MG63 (cell line): ENCODE data around the gene MAFG. TPM values are rescaled to one million over a fixed set of nuclear protein-coding genes. Genes with fewer than 3 reads are reported as not detected.

Source experiments
- DNase-seq: peaks from one replicate; pipeline ENCODE4 v3.0.0-alpha.2; 2020
- H3K27me3 ChIP-seq: fragments of 250-450 bp; sonication (Bioruptor Pico); 2 replicates; pipeline ENCODE4 v1.5.1; 2020; ENCODE audit warnings: mild to moderate bottlenecking, moderate library complexity
- H3K36me3 ChIP-seq: fragments of 250-450 bp; sonication (Bioruptor Pico); 2 replicates; pipeline ENCODE4 v1.5.1; 2020; ENCODE audit warnings: mild to moderate bottlenecking, moderate library complexity
- H3K4me3 ChIP-seq: fragments of 250-450 bp; sonication (Bioruptor Pico); 2 replicates; pipeline ENCODE4 v1.5.1; 2020; ENCODE audit warnings: mild to moderate bottlenecking, moderate library complexity
- H3K9me3 ChIP-seq: fragments of 250-450 bp; sonication (Bioruptor Pico); 2 replicates; pipeline ENCODE4 v1.5.1; 2020; ENCODE audit warnings: mild to moderate bottlenecking, moderate library complexity
- total RNA-seq: library from RNA; depleted of rRNA; stranded (reverse); fragments of >200 nt; shearing (Covaris generic); gene quantifications from 2 replicates; pipeline ENCODE4 v1.2.3, GENCODE V29; 2014; ENCODE audit warnings: low replicate concordance

The MAFG gene
- total RNA-seq, 1 experiment from 2014 or later = 14.9 TPM

- H3K27me3 ChIP-seq = no peaks in the 10 kb centered on the region
- no peak for DNase-seq
- no peaks in the 10 kb centered on the region for H3K9me3 ChIP-seq
- no peak overlapping the region for H3K4me3 ChIP-seq
- peaks cover 44% of the 10 kb centered on the region for H3K36me3 ChIP-seq
These were observed 27.2 kb downstream of the MAFG start for GRCh38 chr17:81900181-81900820.

GRCh38 chr17:81899514-81900166 is 27.9 kb downstream of the MAFG start:
- no peak for DNase-seq
- Histone ChIP-seq H3K9me3 (no peaks in the 10 kb centered on the region), H3K27me3 (no peaks in the 10 kb centered on the region), H3K4me3 (no peak overlapping the region), H3K36me3 (peaks cover 47% of the 10 kb centered on the region)

- DNase-seq = no peak
- no peaks in the 10 kb centered on the region for H3K9me3 ChIP-seq
- peaks cover 50% of the 10 kb centered on the region for H3K36me3 ChIP-seq
- no peaks in the 10 kb centered on the region for H3K27me3 ChIP-seq
- no peak overlapping the region for H3K4me3 ChIP-seq
These were observed 28.6 kb downstream of the MAFG start for GRCh38 chr17:81898885-81899284.

GRCh38 chr17:81898029-81898866 is 29.3 kb downstream of the MAFG start:
- Histone ChIP-seq H3K36me3 (peaks cover 52% of the 10 kb centered on the region), H3K27me3 (no peaks in the 10 kb centered on the region), H3K9me3 (no peaks in the 10 kb centered on the region), H3K4me3 (no peak overlapping the region)
- DNase-seq = peak; percentile 93

- H3K27me3 ChIP-seq = no peaks in the 10 kb centered on the region
- no peak overlapping the region for H3K4me3 ChIP-seq
- no peak for DNase-seq
- peaks cover 48% of the 10 kb centered on the region for H3K36me3 ChIP-seq
- no peaks in the 10 kb centered on the region for H3K9me3 ChIP-seq
These were observed 32.1 kb downstream of the MAFG start for GRCh38 chr17:81895400-81895799.

- Histone ChIP-seq H3K9me3 (no peaks in the 10 kb centered on the region), H3K36me3 (peaks cover 63% of the 10 kb centered on the region), H3K27me3 (no peaks in the 10 kb centered on the region), H3K4me3 (peak overlapping the region; percentile 70; the same call in 1 of the 2 replicates)
- no peak for DNase-seq
These were observed 36.3 kb downstream of the MAFG start for GRCh38 chr17:81891303-81891552.

GRCh38 chr17:81890447-81891302 is 36.9 kb downstream of the MAFG start:
- H3K27me3 ChIP-seq = no peaks in the 10 kb centered on the region
- peaks cover 64% of the 10 kb centered on the region for H3K36me3 ChIP-seq
- no peaks in the 10 kb centered on the region for H3K9me3 ChIP-seq
- DNase-seq = no peak
- peak overlapping the region; percentile 70 for H3K4me3 ChIP-seq

DNA sequence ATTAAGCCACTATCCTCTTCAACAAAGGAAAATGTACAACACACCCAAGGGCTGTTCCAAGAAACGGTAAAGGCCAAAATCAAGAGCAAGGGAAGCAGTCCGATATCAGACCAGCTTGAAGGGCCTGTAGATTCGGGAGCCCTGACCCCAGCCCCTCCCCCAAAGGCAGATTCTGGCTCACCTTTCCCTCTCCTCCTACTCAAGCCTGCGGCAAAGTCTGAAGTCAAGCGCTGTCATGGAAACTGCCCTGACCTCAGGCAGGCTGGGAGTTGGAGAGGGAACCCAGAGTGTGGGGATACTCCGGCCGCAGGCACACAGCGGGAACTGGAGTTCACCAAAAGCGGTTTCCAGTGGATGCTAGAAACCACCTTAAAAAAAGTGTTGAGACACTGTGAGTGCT is 37.9 kb downstream of the MAFG start:
- Histone ChIP-seq H3K4me3 (peak overlapping the region; percentile 70), H3K9me3 (no peaks in the 10 kb centered on the region), H3K36me3 (peaks cover 69% of the 10 kb centered on the region), H3K27me3 (no peaks in the 10 kb centered on the region)
- no peak for DNase-seq

- H3K27me3 ChIP-seq = no peaks in the 10 kb centered on the region
- H3K36me3 ChIP-seq = peaks cover 71% of the 10 kb centered on the region
- no peaks in the 10 kb centered on the region for H3K9me3 ChIP-seq
- H3K4me3 ChIP-seq = no peak overlapping the region
- no peak for DNase-seq
These were observed 38.4 kb downstream of the MAFG start for GRCh38 chr17:81888988-81889595.

DNA sequence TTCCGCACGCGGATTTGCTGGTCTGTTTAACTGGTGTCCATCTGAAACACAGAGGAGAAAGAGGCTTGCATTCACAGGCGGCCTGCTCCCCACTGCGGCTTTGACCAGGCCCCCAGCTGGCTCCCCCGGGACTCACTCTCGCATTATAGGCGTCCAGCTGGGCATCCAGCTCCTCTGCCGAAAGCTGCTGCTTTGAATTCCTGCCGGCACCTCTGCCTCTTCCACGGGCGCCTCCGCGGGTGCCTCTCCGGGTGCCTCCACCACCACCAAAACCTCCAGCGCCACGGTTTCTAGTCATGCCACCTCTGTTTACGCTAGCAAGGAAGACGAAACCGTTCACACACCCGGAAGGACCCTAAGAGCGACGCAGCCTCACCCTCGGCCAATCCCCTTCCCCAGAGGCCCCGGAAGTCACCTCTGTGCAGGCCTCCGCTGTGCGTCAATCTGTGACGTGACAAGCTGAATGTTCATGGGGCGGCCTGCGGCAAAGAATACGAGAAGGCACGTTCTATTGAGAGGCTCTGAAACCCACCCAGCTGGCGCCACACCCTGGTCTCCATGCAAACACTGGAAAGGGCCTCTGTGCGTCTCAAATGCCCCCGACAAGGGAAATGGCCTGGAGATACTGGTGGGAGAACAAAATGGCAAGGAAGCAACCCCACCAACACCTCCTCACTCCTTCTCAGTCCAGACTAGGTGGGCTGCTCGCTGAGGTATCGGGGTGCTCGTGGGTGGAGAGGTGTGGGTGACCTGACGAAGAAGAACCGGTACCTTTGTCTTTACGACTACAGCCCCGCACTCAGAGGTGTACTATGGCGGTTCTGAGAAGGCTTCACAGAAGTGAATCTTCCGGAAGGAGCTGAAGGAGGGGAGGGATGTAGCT is 39.2 kb downstream of the MAFG start:
- no peak for DNase-seq
- Histone ChIP-seq H3K27me3 (no peaks in the 10 kb centered on the region), H3K4me3 (no peak overlapping the region), H3K36me3 (peaks cover 78% of the 10 kb centered on the region), H3K9me3 (no peaks in the 10 kb centered on the region)

GRCh38 chr17:81885869-81886548 is 41.5 kb downstream of the MAFG start:
- Histone ChIP-seq H3K36me3 (peaks cover 94% of the 10 kb centered on the region), H3K9me3 (no peaks in the 10 kb centered on the region), H3K4me3 (no peak overlapping the region), H3K27me3 (no peaks in the 10 kb centered on the region)
- peak; percentile 80 for DNase-seq

GRCh38 chr17:81885454-81885853 is 42.1 kb downstream of the MAFG start:
- H3K36me3 ChIP-seq = peaks cover 93% of the 10 kb centered on the region
- no peaks in the 10 kb centered on the region for H3K27me3 ChIP-seq
- H3K4me3 ChIP-seq = no peak overlapping the region
- DNase-seq = no peak
- H3K9me3 ChIP-seq = no peaks in the 10 kb centered on the region

GRCh38 chr17:81884968-81885367 is 42.6 kb downstream of the MAFG start:
- Histone ChIP-seq H3K27me3 (no peaks in the 10 kb centered on the region), H3K36me3 (peaks cover 93% of the 10 kb centered on the region), H3K4me3 (no peak overlapping the region), H3K9me3 (no peaks in the 10 kb centered on the region)
- no peak for DNase-seq

DNA sequence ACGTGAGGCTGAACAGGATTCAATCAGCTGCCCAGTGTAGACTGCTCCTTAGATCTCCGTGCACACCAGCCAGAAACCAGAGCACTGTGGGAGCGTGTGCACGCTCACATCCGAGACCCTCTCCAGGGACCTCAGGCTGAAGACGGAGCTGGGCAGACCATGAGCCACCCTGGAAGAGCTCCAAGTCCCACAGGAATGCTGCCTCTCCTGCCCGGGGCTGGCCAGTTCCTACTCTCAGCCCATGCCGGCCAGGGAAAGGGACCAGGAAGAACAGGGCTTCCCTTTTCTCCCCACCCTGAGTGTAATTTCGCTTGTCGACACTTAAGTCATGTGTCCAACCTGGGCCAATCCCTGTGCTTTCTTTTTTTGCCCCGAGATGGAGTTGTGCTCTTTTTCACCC is 43.0 kb downstream of the MAFG start:
- DNase-seq = no peak
- no peak overlapping the region for H3K4me3 ChIP-seq
- peaks cover 92% of the 10 kb centered on the region for H3K36me3 ChIP-seq
- H3K27me3 ChIP-seq = no peaks in the 10 kb centered on the region
- H3K9me3 ChIP-seq = no peaks in the 10 kb centered on the region

DNA sequence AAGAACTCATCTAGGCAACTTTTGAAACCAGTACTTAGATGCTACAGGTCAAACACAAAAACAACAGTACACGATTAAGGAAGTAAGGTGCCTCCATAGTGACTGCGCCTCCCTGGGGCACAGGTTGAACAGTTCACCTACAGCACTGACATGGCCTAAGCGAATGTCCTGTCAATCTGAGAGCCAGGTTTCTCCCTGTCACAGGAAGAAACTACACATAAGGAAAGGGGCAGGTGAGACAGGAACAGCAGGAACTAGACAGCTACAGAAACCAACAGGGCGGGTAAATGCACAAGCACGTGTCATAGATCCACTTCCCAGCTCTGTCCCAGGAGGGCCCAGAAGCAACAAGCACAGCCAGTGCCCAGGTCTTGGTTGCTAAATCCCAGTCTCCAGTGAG is 48.4 kb downstream of the MAFG start:
- Histone ChIP-seq H3K4me3 (no peak overlapping the region), H3K9me3 (no peaks in the 10 kb centered on the region), H3K27me3 (no peaks in the 10 kb centered on the region), H3K36me3 (peaks cover 65% of the 10 kb centered on the region)
- no peak for DNase-seq
